HG02623 (cell line): Measurements from ENCODE around the gene KAZN.

Source experiments
- ATAC-seq: cut with Tn5 transposase; IDR thresholded peaks from one replicate; pipeline ENCODE4 v1.9.1; 2021; ENCODE audit warnings: moderate library complexity; ENCODE audit not compliant: unreplicated experiment

Gene KAZN

DNA sequence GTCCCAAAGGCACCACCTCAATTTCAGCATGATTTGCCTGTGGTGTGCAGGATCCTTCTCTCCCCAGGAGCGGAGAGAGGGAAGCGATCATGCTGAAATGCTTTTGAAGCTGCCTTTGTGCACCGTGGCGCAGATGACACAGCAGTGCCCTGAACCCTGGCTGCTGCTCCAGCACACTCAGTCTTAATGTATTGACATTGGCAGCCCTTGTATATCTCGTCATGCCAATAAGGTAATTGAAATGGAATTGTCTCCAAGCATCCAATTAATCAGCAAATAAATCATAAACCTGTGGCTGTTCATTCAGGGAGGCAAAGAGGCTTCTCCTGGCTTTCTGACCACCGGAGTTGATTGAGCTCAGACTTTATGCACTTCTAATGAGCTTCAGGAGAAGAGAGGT lies 139.8 kb downstream of the KAZN start:
- no peak for ATAC-seq

DNA sequence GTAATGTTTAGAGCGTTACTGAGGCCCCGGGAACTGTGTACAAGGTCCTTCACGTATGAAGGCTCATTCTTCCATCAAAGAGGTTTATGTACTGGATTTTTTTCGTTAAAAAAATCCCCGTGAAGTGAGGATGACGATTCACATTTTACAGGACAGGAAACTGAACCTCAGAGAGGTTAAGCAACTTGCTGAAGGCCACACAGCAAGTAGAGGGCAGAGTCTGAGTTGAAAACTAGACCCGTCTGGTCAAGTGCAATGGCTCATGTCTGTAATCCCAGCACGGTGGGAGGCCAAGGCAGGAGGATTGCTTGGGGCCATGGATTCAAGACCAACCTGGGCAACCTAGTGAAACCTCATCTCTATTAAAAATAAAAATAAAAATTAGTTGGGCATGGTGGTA lies 140.2 kb downstream of the KAZN start:
- no peak for ATAC-seq

DNA sequence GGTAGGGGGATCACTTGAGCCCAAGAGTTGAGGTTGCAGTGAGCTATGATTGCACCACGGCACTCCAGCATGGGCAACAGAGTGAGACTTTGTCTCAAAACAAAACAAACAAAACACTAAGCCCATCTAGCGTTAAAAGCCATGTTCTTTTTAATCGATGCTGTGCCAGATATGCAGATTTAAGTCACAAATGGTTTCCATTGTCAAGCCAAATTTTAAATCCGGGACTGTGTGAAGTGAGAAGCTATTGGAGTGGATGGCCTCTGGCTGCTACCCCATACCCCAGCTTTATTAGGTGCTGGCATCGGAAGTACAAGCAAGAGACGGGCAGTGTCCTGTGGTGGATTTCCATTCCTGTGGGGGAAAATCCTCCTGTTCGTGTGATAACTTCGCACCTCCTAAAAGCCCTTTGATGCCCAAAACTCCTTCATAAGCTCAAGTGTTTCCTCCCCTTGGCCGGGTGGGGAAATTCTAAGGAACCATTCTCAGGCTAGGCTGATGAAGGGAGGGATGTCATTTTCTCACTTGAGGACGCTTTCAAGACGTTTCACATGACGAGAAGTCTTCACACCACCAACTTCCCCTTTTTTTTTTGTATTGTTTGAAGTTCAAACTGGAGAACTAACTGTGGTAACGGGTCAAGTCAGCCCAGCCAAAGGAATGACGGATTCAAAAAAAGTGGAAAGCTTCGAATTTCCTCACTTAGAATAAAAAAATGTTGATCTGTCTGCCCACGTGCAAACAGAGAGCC lies 140.8 kb downstream of the KAZN start:
- ATAC-seq: no peak

DNA sequence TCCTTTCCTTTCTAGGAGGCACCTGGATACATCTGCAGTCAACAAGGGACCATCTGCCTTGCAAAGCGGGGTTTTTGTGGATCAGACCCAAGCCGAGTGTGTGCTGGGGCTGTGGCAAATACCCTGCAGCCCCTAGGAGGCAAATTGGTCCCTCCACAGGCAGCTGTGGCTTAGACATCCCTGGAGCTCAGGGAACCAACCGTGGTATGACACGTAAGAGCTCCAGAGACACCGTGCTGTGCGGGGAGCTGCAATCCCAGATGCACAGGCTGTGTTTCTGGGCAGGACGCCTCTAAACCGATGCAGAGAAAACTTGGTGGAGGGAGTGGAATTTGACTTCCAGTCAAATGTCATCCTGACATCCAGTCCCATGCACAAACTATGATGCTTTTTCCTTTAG lies 141.5 kb downstream of the KAZN start:
- ATAC-seq: no peak

DNA sequence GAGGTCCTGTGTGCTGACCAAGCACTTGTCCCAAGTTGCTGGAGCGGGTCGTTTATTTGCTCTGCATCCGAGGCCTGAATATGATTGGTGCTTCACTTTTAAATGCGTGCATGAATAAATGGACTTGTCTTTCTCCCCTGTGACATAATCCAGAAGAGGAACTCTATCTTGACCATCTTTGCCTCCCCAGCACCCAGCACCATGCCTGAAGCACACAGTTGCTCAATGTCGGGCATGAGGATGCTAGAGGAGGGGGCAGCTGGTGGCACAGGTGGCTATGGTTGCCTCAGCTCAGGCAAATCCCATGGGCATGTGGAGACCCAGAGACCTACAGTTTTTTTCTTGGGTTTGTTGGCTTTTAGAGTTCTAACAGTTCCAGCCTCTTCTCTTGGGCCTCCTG lies 142.6 kb downstream of the KAZN start:
- ATAC-seq: no peak

DNA sequence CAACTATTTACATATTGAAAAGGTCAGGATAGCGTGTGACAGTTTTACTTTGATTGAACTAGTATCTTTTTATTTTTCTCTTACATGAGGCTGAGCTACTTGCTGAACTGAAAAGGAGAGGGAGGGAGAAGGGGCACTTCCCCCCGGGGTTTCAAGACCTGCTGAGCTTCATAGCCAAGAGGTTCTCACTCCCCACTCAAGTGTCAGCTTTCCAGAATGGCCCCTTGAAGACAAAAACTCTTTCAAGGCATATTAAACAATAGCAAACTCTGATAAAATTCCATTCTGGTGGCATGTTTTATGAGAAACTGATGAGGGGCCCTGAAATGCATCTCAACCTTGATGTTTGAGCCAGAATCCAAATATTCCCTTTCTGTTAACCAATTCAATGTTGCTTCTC lies 143.0 kb downstream of the KAZN start:
- no peak for ATAC-seq

DNA sequence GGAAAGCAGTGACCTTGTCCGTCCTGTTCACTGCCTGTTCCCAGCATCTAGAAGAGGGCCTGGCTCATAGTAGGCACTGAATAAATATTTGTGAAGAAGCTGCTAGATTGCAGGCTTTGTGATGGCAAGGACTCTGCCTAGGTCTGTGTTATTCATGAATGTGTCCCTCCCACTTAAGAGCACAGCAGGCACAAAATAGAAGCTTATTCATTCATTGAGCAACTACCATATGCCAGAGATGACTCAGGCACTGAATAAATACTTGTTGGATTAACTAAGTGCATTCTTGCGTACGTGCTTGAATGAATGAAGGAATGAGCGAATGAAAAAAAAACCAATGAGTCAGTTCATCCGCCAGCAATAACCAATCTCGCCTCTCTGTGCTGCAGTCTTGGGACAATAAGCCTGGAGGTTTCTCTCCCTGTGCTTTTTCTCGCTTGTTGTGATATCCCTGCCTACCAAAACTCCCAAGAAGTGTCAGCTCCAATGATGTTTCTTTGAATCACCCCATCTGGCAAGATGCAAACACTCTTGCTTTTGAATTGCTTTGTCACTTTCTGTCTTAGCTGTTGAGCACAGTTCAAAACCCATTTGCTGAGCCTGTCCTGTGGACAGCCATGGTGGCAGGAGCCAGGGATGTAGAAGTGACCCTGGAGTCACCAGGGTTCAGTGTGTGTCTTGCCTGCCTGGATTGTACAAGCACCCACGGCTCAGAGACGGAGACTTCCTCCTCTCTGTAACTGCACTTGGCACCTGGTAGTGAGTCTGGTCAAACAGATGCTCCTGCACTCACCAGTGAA lies 143.9 kb downstream of the KAZN start:
- no peak for ATAC-seq

DNA sequence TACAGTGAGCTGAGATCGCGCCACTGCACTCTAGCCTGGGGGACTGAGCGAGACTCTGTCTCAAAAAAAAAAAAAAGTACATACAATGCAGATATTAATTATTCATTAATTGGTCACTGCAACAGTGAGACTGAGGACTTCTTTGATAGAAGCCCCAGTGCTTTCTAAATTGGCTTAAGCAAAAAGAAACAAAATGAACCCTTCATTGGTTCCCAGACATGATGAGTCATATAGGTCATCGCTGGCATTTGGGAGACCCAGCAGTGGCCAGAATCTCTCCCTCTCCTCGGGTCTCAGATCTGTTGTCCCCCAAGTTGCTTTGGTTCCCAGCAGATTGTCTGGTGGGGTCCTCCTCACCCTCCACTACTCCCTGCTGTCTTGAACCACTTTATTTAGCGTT lies 144.9 kb downstream of the KAZN start:
- ATAC-seq: no peak

DNA sequence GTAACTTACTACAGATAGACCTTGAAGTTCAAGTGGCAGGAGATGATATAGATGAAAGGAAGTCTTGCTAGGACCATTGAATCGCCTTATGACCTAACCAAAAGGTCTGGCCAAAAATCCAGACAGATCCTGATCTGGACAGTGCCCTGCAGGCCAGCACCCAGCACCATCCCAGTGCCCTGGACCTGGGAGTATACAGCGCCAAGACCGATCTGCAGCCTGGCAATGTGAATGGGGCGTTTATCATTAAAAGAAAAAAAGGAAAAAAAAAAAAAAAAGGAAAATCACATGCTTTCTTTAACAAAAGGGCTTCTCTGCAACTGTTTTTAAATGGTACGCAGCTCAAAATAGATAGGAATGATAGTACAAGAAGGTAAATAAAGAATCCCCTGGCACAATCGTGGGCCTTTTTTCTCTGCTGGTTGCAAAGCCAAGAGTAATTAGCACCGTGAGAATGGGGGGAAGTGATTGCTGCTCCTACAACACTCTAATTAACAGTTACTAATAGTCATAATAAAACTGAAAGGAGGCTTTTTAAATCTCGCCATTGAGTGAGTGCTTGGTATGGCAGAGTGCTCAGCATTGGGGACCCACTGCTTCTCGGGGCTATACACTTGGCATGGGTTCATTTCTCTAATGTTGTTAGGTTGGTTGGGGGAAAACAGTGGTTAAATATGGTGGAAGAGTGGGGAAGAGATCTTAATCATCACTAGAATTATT lies 146.7 kb downstream of the KAZN start:
- no peak for ATAC-seq

DNA sequence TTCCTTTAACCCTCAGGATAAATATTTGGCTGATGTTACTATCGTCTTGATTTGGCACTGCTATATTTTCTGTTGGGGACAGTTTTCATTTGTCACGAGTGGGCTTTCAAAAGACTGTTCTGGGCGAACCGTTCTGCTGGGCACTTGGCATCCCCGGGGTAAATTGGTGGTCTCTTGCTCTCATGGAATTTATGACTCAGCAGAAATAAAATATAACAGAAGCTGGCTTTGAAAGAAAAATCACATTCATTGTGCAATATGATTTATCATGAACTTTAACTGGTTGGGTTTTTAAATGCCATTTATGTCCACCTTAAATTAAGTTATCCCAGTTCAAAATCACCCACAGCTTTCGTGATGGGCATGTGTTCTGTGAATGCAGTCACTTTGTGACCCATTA lies 147.3 kb downstream of the KAZN start:
- ATAC-seq: no peak

DNA sequence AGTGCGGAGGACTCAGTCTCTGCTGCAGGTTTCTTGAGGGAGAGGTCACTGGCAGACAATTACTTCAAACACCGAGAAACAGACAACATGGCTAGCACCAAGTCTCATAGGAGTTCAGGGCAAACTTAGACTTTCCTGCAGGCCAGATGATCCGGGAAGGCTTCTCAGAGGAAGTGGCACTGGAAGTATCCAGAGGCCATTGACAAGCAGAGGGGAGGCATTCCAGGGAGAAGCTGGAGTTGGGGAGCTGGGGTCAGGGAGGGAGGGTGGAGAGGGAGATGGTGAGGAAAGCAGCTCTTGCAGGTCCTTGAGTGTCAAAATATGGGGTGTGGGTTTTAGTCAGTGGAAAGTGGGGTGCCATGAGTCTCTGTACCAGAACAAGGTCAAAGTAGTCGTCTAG lies 147.9 kb downstream of the KAZN start:
- no peak for ATAC-seq

DNA sequence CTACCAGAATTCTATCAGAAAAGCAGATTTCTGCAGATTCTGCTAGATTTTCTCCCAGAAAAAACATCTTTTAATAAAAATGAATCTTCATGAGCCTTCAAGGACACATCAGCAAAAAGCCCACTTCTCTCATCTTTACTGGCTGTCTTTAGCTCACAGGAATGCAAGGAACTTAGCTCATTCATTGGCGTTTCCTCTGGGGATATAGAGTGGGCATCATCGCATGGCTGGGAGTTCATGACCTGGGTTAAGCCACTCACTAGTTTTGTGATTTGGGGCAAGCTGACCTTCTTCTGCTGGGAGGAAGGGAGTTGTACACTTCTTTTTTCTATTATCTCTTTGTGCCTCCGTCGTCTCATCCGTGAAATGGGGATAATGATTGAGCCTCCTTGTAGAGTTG lies 149.7 kb downstream of the KAZN start:
- no peak for ATAC-seq

DNA sequence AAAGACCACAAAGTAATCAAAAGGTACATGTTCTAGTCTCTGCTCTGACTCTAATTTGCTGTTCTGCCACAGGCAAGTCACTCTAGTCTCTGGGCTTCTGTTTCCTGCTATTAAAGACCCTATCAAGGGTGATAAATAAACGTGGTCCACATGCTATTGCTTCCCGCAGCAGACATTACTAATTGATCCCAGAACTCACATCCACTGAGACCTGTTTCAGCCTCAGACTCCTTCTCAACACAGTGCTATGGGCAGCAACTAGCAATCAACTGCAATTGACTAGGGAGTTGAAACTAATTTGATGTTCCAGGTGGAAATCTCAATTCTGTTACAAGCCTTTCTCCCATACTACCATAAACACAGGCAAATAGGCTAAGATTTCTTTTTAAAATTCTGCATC lies 150.5 kb downstream of the KAZN start:
- no peak for ATAC-seq

DNA sequence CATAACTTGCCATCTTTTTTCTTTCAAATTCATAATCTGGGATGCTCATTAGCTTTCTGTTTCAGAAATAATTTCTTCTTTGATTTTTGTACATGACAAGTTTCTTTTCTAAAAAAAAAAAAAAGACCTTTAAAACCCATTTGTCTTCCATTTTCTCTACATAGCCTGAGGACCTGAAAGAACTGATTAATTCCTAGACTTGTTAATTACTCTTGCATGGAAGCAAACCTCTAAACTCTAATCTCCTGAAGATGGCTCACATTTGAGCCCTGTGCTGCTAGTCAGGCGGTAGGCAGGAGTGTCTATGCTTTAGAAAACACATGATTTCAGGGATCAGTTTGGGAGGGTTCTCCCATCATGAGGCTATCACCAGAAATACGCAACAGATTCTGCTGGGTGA lies 152.0 kb downstream of the KAZN start:
- no peak for ATAC-seq

DNA sequence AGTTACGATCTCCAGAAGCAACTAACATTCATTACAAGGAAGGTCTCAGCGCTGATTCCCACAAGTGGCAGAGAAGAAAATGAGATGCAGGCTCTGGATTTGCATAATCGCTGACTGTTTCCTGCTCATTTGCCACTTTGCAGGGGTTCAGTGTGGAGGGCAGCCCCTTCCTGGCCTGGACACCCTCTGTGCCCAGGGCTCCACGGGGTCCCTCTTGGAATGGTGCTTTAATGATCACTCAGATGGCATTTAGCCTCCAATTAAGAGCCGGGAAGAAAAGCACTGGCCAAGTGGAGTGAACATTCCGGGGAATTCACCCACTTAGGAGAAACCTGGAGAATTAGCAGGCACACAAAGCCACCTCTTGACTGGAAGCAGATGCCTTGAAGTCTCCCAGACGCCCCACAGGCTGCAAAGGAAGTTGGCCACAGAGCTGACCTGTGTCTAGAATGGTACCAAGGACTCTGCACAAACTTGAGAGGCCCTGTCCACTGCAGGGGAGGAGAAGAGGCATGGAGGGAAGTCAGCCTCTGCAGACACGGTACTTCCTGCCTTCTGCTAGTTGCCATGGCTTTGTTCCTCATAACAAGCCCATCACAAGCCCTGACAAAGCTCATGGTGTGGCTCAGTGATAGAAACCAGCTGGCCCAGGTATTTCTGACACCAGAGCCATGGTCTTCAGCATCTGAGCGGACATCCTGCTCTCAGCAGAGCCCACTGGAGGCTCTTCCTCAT lies 157.2 kb downstream of the KAZN start:
- no peak for ATAC-seq

DNA sequence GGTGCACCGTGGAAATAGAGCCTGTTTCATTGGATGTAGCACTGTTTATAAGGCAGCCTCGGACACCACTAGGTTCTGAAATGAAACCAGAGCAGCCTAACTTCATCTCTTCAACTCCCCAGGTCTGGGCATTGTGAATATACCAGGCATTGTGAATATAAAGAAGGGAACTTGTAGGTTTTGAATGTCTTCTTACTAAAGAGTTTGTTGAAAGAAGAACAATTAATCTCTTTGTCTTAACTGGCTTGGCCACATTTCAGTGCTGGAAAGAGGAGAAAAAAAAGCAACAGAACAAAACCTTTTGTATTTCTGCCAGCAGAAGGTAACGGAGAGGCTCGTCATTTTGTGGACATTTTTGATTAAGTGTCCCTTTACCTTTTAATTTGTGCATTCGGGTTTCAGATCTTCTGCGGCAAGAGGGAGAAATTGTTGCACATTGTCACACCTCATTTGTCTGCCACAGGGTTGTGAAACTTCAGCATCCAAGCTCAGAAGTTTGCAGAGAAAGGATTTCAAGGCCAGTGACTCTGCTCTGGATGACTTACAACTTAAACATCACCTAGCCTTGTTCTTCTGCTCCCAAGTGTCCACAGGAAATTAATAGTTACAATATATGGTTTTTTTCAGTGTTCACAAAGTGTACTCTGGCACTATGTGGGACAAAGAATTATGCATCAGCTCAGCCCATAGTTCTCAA lies 158.3 kb downstream of the KAZN start:
- ATAC-seq: no peak

DNA sequence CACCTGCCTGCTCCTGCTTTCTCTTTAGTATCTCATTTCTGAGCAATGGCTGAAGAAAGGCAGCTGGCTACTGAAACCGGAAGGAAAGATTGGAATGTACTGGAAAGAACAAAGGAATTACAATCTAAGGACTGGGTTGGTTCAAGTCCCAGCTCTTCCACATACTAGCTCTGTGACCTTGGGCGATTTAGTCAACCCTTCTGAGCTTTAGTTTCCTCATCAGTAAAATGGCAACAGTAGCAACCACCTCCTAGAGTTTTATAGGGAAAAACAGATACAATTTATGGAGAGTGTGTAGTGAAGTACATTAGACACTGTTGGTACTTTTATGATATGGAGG lies 158.8 kb downstream of the KAZN start:
- no peak for ATAC-seq

DNA sequence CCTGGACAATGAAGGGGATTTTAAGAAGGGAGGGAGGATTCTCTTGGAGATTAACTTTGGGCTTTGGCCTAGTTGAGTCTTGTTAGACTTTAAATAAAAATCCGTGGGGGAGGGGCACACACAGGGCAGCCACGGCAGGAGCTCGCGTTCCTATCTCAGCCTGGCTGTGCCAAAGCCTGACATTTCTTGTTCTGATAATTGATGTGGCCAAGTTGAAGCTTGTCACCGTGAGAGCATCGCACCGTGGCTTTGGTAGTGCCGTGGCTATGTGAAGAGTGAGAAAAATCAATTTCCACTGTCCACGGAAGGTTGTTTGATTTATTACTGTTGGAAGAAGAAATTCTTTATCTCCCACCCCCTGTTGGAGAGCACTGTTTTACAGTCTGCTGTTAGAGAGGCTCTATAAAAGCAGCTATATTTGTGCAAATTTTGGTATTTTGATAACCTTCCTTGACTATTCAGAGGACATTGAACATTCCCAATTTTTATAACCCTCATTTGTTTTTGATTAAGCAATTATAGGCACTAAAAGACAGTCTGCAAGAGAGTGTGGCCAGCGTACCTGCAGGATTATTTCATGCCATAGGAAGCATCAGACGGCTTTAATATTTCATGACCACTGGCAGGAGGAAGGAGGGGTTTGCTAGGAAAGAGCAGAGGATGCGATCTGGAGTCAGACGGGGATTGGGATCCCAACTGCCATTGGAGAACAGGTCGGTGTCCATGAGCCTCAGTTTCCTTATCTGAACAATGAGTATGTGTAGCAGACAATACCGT lies 160.7 kb downstream of the KAZN start:
- no peak for ATAC-seq

DNA sequence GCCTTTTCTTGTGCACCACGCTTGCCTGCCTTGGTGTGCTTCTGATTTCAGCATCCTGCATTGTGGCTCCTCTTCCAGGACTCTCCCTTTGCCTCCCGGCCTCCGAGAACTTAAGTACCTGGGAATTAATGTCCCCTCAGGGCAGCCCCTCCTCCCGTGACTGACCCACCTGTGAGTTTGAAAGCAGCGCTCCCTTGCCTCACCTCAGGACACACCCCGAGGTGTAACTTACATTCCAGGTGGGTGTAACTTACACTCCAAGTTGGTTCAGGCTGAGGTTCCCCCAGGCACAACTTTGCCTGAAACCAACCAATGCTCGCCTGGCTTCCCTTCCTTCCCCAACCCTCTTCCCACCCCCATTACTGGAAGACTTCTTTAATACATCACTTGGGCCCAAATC lies 161.4 kb downstream of the KAZN start:
- no peak for ATAC-seq

DNA sequence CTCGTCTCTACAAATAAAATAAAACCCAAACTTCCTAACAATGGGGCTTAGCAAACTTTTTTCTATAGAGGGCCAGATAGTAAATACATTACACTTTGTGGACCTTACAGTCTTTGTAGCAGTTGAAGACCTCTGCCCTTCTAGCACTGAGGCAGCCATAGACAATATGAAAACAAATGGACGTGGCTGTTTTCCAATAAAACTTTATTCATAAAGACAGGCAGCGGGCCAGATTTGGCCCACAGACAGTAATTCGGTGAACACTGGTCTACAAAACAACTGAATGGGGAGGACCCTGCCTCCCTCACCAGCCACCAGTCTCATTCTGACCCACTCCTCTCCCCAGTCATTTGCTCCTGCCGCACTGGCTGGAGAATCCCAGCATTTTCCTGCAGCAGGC lies 162.3 kb downstream of the KAZN start:
- no peak for ATAC-seq
